Stimulated activated CD8-positive, alpha-beta memory T cell treated with anti-CD3 and anti-CD28 coated beads, Interleukin-7, amount 100 ng/mL, for 24 hours (primary cell): ENCODE data around the gene PRIM2.
"Not testable (repeated sequence)": the region's sequence is repeated elsewhere in the genome, so short reads cannot be mapped to it uniquely, and the experiment has no call there.

Experiments used
- DNase-seq: peaks from one replicate; pipeline ENCODE4 v3.0.0-alpha.2; 2020; ENCODE audit warnings: low read depth

Gene PRIM2

DNA sequence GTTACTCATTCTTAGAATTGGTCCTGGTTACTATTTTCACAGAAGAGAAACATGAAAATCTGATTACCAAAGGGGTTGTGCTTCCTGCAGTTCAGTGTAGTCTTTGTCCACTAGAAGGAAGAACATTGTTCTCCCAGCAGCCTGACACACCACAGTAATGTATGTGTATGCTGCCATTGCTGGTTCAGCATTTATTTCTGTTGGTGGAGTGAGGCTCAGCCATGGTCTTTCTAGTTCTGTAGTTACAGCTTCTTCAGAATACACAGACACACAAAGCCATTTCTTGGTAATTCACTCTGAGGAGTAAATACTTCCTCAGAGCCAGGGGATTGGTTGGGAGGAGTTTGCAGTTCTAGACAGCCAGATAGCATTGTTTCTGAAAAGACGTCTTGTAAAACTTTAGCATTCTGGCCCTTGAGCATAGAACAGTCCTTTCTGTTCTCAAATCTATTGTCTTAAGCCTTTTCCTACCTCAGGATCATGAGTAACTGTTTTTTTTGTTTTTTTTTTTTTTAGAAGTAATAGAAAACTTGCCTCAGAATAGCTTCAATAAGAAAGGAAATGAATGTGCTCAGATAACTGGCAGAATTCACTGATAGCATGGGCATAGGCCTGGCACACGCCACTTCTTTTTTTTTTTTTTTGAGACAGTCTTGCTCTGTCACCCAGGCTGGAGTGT is 128.5 kb downstream of the PRIM2 start:
- DNase-seq = not testable (repeated sequence)

GRCh38 chr6:57449496-57450066 is 132.2 kb downstream of the PRIM2 start:
- not testable (repeated sequence) for DNase-seq

DNA sequence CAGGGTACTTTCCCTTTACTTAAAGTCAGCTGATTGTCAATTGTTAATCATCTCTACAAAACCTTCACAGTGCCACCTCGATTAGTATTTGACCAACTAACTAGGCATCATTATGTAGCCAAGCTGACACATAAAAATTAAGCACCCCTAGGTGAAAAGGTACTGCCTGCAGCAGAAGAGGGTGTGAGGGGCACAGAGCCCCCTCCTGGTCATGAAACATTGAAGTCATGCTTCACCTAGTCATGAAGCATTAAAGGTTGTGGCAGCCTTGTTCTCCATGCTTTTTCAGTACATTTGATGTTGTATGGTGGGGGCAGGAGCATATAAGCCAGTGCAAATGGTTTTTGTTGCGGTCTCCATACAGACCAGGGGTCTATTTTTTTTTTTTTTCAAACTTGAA is 142.4 kb downstream of the PRIM2 start:
- DNase-seq = not testable (repeated sequence)

- DNase-seq = not testable (repeated sequence)
Observed at GRCh38 chr6:57461022-57461421, 143.6 kb downstream of the PRIM2 start.

GRCh38 chr6:57463809-57464208 is 146.4 kb downstream of the PRIM2 start:
- not testable (repeated sequence) for DNase-seq

DNA sequence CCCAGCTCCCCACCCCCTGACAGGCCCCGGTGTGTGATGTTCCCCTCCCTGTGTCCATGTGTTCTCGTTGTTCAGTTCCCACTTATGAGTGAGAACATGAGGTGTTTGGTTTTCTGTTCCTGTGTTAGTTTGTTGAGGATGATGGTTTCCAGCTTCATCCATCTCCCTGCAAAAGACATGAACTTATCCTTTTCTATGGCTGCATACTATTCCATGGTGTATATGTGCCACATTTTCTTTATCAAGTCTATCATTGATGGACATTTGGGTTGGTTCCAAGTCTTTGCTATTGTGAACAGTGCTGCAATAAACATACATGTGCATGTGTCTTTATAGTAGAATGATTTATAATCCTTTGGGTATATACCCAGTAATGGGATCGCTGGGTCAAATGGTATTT is 148.5 kb downstream of the PRIM2 start:
- DNase-seq = not testable (repeated sequence)

GRCh38 chr6:57469072-57469471 is 151.6 kb downstream of the PRIM2 start:
- no peak for DNase-seq

DNA sequence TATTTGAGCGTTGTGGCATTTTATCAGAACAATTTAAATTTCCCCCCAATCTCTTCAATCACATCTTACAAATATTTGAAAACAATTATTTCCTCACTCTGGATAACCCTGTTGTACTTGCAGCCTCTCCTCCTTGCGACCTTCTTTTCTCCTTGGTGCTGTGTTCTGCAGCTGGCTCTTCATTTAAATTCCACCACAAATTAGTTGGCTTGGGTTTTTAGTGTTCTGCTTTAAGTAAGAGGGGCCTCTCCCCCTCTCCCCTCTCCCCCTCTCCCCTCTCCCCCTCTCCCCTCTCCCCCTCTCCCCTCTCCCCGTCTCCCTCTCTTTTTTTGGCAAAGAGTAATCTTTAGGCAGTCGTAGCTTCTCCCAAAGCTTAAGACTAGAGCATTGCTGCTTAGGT is 152.7 kb downstream of the PRIM2 start:
- not testable (repeated sequence) for DNase-seq

DNA sequence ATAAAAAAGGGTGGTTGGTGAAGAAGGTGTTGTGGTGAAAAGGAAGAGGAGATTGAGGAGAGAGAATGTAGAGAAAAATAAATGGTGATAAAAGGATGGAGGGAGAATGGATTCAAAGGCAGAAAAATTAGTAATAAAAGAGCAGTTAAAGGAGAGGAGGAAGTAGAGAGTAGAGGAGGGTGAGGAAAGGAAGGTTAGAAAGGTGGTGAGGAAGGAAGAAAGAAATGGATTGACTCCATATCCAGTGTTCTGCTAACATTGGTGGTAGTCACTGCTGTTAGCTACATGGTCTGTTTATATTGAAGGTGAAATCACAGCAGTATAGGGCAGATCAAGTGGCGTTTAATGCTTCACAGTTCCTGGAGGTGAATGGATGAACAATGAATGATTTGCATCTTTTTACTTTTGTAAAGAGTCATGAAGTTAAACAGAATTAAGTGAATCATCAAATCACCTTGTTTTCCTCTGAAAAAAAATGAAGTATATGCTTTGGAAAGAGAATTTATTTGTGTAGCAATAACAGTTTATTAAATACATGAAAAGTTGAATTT is 154.0 kb downstream of the PRIM2 start:
- not testable (repeated sequence) for DNase-seq

GRCh38 chr6:57472861-57473362 is 155.5 kb downstream of the PRIM2 start:
- DNase-seq = not testable (repeated sequence)

GRCh38 chr6:57474862-57475475 is 157.5 kb downstream of the PRIM2 start:
- DNase-seq = not testable (repeated sequence)

DNA sequence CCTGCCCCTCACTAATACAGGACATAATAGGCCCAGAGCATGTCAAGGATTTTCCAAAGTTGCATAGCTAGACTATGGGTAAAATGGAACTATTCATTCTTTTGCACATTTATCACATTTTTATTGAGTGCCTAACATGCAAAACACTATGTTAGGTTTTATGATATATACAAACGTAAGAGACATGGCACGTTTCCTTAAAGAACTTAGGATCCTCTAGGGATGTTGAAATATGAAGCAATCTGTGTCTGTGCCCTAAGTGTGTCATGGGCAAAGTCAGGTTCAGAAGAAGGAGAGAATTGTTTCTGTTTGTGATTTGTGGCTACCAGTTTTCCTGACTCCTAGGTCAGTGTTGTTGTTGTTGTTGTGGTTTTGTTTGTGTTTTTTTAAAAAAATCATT is 158.2 kb downstream of the PRIM2 start:
- not testable (repeated sequence) for DNase-seq

DNA sequence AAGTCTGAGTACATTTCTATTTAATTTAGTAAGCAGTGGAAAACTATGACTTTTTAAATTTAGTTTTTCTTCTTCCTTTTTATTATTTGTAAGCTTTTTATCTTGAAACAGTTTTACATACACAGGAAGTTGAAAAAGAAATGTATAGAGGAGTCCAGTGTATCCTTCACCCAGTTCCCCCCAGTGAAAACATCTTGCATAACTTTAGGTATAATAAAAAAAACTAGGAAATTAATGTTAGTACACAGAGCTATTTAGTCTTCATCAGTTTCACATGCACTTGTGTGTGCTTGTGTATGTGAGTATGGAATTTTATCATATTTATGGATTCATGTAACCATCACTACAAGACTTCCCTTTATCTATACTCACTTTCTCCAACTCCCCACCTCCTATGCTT is 162.8 kb downstream of the PRIM2 start:
- not testable (repeated sequence) for DNase-seq

- DNase-seq = not testable (repeated sequence)
Observed at GRCh38 chr6:57481121-57481520, 163.7 kb downstream of the PRIM2 start.

- not testable (repeated sequence) for DNase-seq
Observed at GRCh38 chr6:57482471-57482870, 165.0 kb downstream of the PRIM2 start.

DNA sequence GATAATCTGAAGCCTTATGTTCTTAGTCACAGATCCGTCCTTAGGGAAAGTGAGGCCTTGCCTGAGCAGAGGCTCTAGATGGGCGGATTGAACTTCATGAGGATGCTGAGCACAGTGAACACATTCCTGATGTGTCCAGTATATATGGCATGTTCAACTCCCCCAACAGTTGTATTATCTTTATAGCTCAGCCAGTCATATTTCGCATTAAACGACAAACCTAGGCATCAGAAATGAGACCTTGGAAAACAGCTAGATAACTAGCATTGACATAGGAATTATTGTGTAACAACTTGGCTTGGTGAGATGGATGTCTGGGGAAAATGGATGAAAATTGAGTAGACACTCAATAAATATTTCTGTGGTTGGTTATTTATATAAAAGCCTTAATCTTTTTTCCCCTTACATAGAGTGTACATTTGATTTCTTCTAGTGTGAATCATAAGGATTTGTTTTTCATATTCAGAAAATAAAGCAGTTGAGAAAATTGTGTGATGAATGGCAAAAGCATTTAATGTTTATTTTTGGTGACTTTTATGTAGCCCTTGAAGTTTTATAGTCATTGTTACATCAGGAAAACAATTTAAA is 169.2 kb downstream of the PRIM2 start:
- not testable (repeated sequence) for DNase-seq

GRCh38 chr6:57488551-57488950 is 171.1 kb downstream of the PRIM2 start:
- DNase-seq = not testable (repeated sequence)

GRCh38 chr6:57489887-57490286 is 172.5 kb downstream of the PRIM2 start:
- not testable (repeated sequence) for DNase-seq

GRCh38 chr6:57491795-57492194 is 174.4 kb downstream of the PRIM2 start:
- not testable (repeated sequence) for DNase-seq

- not testable (repeated sequence) for DNase-seq
Observed at GRCh38 chr6:57496251-57496650, 178.8 kb downstream of the PRIM2 start.

GRCh38 chr6:57500368-57501021 is 183.1 kb downstream of the PRIM2 start:
- not testable (repeated sequence) for DNase-seq

- DNase-seq = not testable (repeated sequence)
Observed at GRCh38 chr6:57502387-57502786, 185.0 kb downstream of the PRIM2 start.
